ENCODE measurements around the gene TGFBR2. TPM values are rescaled to one million over a fixed set of nuclear protein-coding genes. Genes with fewer than 3 reads are reported as not detected.

TGFBR2 gene
- total RNA-seq, 4 donors from 2014 or later: 338 to 406 (median 350) TPM

DNA sequence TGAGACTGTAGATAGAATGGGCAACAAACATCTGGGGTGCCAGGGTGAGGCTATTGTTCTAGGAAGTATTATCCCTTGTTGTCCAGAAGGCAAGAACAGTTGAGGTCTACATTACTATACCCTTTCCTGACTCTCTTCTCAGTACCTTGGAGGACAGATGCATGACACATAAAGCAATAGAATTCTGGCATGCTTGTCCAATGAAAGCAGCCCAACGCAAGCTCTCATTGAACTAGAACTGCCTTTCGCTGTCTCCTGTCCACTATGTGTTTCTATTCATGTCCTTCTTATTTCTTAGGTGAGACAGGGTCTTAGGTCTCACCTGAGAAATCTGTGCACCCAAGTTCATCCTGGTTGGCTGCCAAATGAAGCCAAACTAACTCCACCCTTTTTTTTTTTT, 68.6 kb downstream of the TGFBR2 start:
- Histone ChIP-seq H3K9me3 (no peaks in the 10 kb centered on the region), H3K4me3 (no peak overlapping the region), H3K36me3 (peaks cover 0 to 93% (median 16%) of the 10 kb centered on the region in 3 donors), H3K27me3 (no peaks in the 10 kb centered on the region), H3K27ac (peak overlapping the region in 2 of 4 donors; percentile 2 to 57), H3K4me1 (peaks cover 0 to 94% (median 32%) of the 10 kb centered on the region in 4 donors)
- WGBS, 2 donors: 95% methylated on average over 2 of the region's 2 CpGs
- no peak for DNase-seq (ENCODE audit: low spot score in 2 of 2)
- no peak for TF ChIP-seq EP300 (IDR thresholded peaks at IDR 0.05)
- TF ChIP-seq, protein P1, sequence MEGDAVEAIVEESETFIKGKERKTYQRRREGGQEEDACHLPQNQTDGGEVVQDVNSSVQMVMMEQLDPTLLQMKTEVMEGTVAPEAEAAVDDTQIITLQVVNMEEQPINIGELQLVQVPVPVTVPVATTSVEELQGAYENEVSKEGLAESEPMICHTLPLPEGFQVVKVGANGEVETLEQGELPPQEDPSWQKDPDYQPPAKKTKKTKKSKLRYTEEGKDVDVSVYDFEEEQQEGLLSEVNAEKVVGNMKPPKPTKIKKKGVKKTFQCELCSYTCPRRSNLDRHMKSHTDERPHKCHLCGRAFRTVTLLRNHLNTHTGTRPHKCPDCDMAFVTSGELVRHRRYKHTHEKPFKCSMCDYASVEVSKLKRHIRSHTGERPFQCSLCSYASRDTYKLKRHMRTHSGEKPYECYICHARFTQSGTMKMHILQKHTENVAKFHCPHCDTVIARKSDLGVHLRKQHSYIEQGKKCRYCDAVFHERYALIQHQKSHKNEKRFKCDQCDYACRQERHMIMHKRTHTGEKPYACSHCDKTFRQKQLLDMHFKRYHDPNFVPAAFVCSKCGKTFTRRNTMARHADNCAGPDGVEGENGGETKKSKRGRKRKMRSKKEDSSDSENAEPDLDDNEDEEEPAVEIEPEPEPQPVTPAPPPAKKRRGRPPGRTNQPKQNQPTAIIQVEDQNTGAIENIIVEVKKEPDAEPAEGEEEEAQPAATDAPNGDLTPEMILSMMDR (IDR thresholded peaks at IDR 0.05): no peak
- no peak for TF ChIP-seq POLR2A (IDR thresholded peaks at IDR 0.05)

DNA sequence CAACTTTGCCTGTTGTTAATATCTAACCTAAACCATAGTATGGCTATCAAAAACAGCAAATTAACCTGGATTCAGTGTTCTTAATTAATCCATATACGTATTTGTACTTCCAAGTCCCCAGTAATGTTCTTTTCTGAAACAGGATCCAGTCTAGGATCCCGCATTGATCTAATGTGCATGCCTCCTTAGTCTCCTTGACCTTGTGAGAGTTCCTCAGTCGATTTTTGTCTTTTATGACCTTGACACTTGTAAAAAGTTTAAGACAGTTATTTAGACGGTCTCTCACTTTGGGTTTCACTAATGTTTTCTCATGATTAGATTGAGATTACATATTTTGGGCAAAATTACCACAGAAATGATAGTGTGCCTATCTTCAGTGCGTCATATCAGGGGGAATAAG, 69.4 kb downstream of the TGFBR2 start:
- WGBS, 2 donors: 72% methylated on average over 5 of the region's 5 CpGs
- peaks cover 0 to 85% (median 16%) of the 10 kb centered on the region in 3 donors for H3K36me3 ChIP-seq
- no peak overlapping the region for H3K4me3 ChIP-seq
- peaks cover 0 to 94% (median 38%) of the 10 kb centered on the region in 4 donors for H3K4me1 ChIP-seq
- no peaks in the 10 kb centered on the region for H3K9me3 ChIP-seq
- no peak for DNase-seq (ENCODE audit: low spot score in 2 of 2)
- TF ChIP-seq EP300 (IDR thresholded peaks at IDR 0.05) (no peak), POLR2A (IDR thresholded peaks at IDR 0.05) (no peak)
- TF ChIP-seq, protein P1 (IDR thresholded peaks at IDR 0.05): no peak
- H3K27me3 ChIP-seq: no peaks in the 10 kb centered on the region
- H3K27ac ChIP-seq: peak overlapping the region in 3 of 4 donors; percentile 2 to 66 (median 23)

- peaks cover 0 to 95% (median 47%) of the 10 kb centered on the region in 4 donors for H3K4me1 ChIP-seq
- peaks cover 0 to 76% (median 15%) of the 10 kb centered on the region in 3 donors for H3K36me3 ChIP-seq
- H3K27ac ChIP-seq: peak overlapping the region in 2 of 4 donors; percentile 23 to 66
These were observed 70.3 kb downstream of the TGFBR2 start for GRCh38 chr3:30676424-30677346.

GRCh38 chr3:30677347-30677685, 70.9 kb downstream of the TGFBR2 start:
- TF ChIP-seq POLR2A (IDR thresholded peaks at IDR 0.05): no peak
- TF ChIP-seq, protein P1 (IDR thresholded peaks at IDR 0.05): no peak
- no peak for TF ChIP-seq EP300 (IDR thresholded peaks at IDR 0.05)
- Histone ChIP-seq H3K27me3 (no peaks in the 10 kb centered on the region), H3K36me3 (peaks cover 0 to 70% (median 9%) of the 10 kb centered on the region in 3 donors), H3K4me1 (peaks cover 0 to 97% (median 53%) of the 10 kb centered on the region in 4 donors), H3K9me3 (no peaks in the 10 kb centered on the region), H3K27ac (peak overlapping the region in 2 of 4 donors; percentile 23 to 93), H3K4me3 (no peak overlapping the region)
- WGBS, 2 donors: 71 to 74% methylated on average over 8 of the region's 8 CpGs
- DNase-seq (ENCODE audit: low spot score in 2 of 2): no peak

More at GRCh38 chr3:30676424-30677346, 70.3 kb downstream of the TGFBR2 start:
- no peaks in the 10 kb centered on the region for H3K27me3 ChIP-seq
- no peaks in the 10 kb centered on the region for H3K9me3 ChIP-seq
- 59 to 73% methylated on average over 4 of the region's 4 CpGs for WGBS, 2 donors
- H3K4me3 ChIP-seq: no peak overlapping the region
- DNase-seq (ENCODE audit: low spot score in 2 of 2): no peak
- TF ChIP-seq EP300 (IDR thresholded peaks at IDR 0.05) (no peak), POLR2A (IDR thresholded peaks at IDR 0.05) (no peak)
- TF ChIP-seq, protein P1 (IDR thresholded peaks at IDR 0.05): no peak

DNA sequence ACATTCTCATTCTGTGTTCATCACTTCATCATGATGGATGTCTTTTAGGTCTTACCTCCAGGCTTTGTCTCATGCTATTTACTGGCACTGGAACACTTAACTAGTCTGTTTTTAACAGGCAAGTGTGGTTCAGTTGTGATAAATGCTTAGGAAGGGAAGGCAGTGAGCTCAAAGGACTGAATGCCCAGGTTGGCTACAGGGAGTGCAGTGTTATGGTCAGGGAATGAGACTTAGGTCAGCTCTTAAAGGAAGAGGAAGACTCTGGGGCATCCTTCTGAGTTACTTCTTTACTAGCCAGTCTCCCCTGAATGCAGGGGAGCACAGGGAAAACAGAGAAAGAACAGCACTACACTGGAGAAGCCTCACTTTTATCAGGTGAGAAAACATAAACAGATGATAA, 72.6 kb downstream of the TGFBR2 start:
- no peak for TF ChIP-seq POLR2A (IDR thresholded peaks at IDR 0.05)
- TF ChIP-seq, protein P1 (IDR thresholded peaks at IDR 0.05): no peak
- no peak for TF ChIP-seq EP300 (IDR thresholded peaks at IDR 0.05)
- Histone ChIP-seq H3K9me3 (no peaks in the 10 kb centered on the region), H3K4me1 (peaks cover 0 to 97% (median 60%) of the 10 kb centered on the region in 4 donors), H3K27me3 (no peaks in the 10 kb centered on the region), H3K4me3 (no peak overlapping the region), H3K36me3 (peaks cover 0 to 58% (median 5%) of the 10 kb centered on the region in 3 donors), H3K27ac (peak overlapping the region; percentile 32 to 93 (median 68))
- no peak for DNase-seq (ENCODE audit: low spot score in 2 of 2)
